ENCODE results near the gene DNAJC6. TPM values are rescaled to one million over a fixed set of nuclear protein-coding genes. Genes with fewer than 3 reads are reported as not detected.
A peak's percentile ranks its signal among the peaks of the same experiment; 100 is the strongest.

Gene DNAJC6
- total and polyA plus RNA-seq, 2 experiments from 2014 or later = 2.5 to 2.8 TPM

DNA sequence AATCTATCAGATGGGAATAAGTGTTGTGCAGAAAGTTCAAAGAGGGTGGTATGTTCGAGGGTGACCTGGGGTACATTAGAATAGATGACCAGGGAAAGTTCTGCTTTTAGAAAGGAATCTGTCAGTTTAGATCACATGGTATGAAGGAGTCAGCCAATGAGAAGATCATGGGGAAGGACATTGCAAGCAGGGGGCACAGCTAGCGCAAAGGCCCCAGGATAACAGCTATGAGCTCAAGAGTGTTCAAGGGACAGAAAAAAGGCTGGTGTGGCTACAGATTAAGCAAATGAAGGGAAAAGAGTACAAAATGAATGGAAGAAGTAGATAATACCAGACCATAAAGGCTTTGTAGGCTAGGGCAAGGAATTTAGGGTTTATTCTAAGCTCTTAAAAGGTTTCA, 119.7 kb downstream of the DNAJC6 start:
- H3F3A ChIP-seq (ENCODE audit: insufficient read depth) = peaks cover 50% of the 10 kb centered on the region
- H4K20me1 ChIP-seq (ENCODE audit: insufficient read depth) = no peaks in the 10 kb centered on the region
- 96% methylated on average over 2 of the region's 2 CpGs for WGBS, 2 experiments (ENCODE audit: low coverage in 1 of 2, low lambda C conversion rate in 2 of 2, missing lambda C conversion rate in 2 of 2)
- peaks cover 72% of the 10 kb centered on the region for H3K79me2 ChIP-seq (ENCODE audit: insufficient read depth)
- no peak overlapping the region for H3K4me2 ChIP-seq (ENCODE audit: unreplicated experiment)
- TF ChIP-seq EZH2 (IDR thresholded peaks at IDR 0.05; ENCODE audit: insufficient read depth, poor library complexity, severe bottlenecking) (no peak), EZH2phosphoT487 (IDR thresholded peaks at IDR 0.05; ENCODE audit: insufficient read depth, low read depth) (no peak)
- in situ Hi-C loops (cut with MboI) = no loop called here
- H3K9ac ChIP-seq = no peak overlapping the region
- H3K36me3 ChIP-seq (ENCODE audit: low read depth) = peaks cover 48% of the 10 kb centered on the region
- H3K27ac ChIP-seq = peak overlapping the region; percentile 93; the same call in 1 of the 2 replicates
- DNase-seq = no peak
- no peak overlapping the region for H2AFZ ChIP-seq
- peaks cover 46% of the 10 kb centered on the region for H3K4me1 ChIP-seq (ENCODE audit: insufficient read depth)
- H3K9me3 ChIP-seq (ENCODE audit: low read depth) = no peaks in the 10 kb centered on the region
- H3K9me2 ChIP-seq (ENCODE audit: insufficient read depth) = no peaks in the 10 kb centered on the region
- no peak overlapping the region for H3K4me3 ChIP-seq
- no peaks in the 10 kb centered on the region for H3K27me3 ChIP-seq (replicated peaks; ENCODE audit: insufficient read depth)

DNA sequence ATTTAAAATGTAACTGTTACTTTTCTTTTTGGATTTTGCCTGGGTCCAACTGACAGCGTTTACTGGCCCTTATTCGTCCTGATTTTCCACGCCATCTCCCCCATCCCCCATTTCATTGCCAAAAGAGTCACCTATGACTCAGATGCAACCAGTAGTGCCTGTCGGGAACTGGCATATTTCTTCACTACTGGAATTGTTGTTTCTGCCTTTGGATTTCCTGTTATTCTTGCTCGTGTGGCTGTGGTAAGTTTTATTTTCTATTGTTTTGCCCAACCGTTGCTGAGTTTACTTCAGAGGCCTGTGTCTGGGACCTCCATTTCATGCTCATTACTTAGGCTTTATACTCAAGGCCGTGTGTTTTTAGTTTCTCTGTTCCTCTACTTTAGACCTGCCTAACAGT, 120.5 kb downstream of the DNAJC6 start:
- no peak for TF ChIP-seq EZH2 (IDR thresholded peaks at IDR 0.05; ENCODE audit: insufficient read depth, poor library complexity, severe bottlenecking)
- no peak for TF ChIP-seq EZH2phosphoT487 (IDR thresholded peaks at IDR 0.05; ENCODE audit: insufficient read depth, low read depth)
- peaks cover 42% of the 10 kb centered on the region for H3K4me1 ChIP-seq (ENCODE audit: insufficient read depth)
- peaks cover 72% of the 10 kb centered on the region for H3K79me2 ChIP-seq (ENCODE audit: insufficient read depth)
- no peaks in the 10 kb centered on the region for H3K9me2 ChIP-seq (ENCODE audit: insufficient read depth)
- H3K4me2 ChIP-seq (ENCODE audit: unreplicated experiment) = peak overlapping the region; percentile 73
- H3K27ac ChIP-seq = peak overlapping the region; percentile 93
- H3K9ac ChIP-seq = peak overlapping the region; percentile 75
- peak overlapping the region; percentile 35; the same call in 1 of the 2 replicates for H2AFZ ChIP-seq
- H3K27me3 ChIP-seq (replicated peaks; ENCODE audit: insufficient read depth) = no peaks in the 10 kb centered on the region
- H4K20me1 ChIP-seq (ENCODE audit: insufficient read depth) = no peaks in the 10 kb centered on the region
- in situ Hi-C loops (cut with MboI) = no loop called here
- H3K36me3 ChIP-seq (ENCODE audit: low read depth) = peaks cover 48% of the 10 kb centered on the region
- peak; percentile 85 for DNase-seq
- H3K4me3 ChIP-seq = peak overlapping the region; percentile 46
- no peaks in the 10 kb centered on the region for H3K9me3 ChIP-seq (ENCODE audit: low read depth)
- 33 to 35% methylated on average over 7 of the region's 7 CpGs for WGBS, 2 experiments (ENCODE audit: low coverage in 1 of 2, low lambda C conversion rate in 2 of 2, missing lambda C conversion rate in 2 of 2)
- peaks cover 43% of the 10 kb centered on the region for H3F3A ChIP-seq (ENCODE audit: insufficient read depth)

DNA sequence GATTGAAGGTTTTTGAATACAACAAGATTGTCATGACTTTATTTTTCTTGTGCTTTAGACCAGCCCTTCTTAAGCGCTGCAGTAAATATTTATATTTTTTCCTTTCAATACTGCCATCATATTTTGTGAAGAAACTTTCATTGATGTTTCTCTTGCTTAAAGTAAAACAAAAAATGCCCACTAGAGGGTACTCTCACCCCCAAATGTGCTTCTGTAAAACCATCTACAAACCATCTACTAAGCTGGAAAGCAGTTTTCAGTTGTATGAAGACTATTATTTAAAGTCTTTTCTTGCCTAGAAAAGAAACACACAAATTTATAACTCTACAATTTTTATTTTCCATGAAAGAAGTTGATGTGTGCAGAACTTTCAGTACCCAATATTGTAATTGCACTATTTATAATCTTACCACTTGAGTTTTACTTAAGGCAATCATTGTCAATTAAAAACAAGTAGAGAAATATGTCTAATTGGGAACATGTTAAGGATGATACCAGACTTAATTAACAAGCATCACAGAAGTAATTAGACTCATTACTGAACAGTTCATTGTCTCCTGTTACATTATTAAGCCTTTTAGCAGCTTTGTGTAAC, 121.9 kb downstream of the DNAJC6 start:
- H3K9me3 ChIP-seq (ENCODE audit: low read depth) = no peaks in the 10 kb centered on the region
- no peaks in the 10 kb centered on the region for H3K27me3 ChIP-seq (replicated peaks; ENCODE audit: insufficient read depth)
- H3K79me2 ChIP-seq (ENCODE audit: insufficient read depth) = peaks cover 61% of the 10 kb centered on the region
- H3K4me2 ChIP-seq (ENCODE audit: unreplicated experiment) = peak overlapping the region; percentile 73
- peak; percentile 70 for DNase-seq
- H3K36me3 ChIP-seq (ENCODE audit: low read depth) = peaks cover 41% of the 10 kb centered on the region
- 38 to 58% methylated on average over 1 of the region's 1 CpG for whole genome bisulfite sequencing, 2 experiments (ENCODE audit: low coverage in 1 of 2, low lambda C conversion rate in 2 of 2, missing lambda C conversion rate in 2 of 2)
- H3K9me2 ChIP-seq (ENCODE audit: insufficient read depth) = no peaks in the 10 kb centered on the region
- no peak overlapping the region for H3K9ac ChIP-seq
- no peak overlapping the region for H3K4me3 ChIP-seq
- TF ChIP-seq EZH2 (IDR thresholded peaks at IDR 0.05; ENCODE audit: insufficient read depth, poor library complexity, severe bottlenecking) (no peak), EZH2phosphoT487 (IDR thresholded peaks at IDR 0.05; ENCODE audit: insufficient read depth, low read depth) (no peak)
- peak overlapping the region; percentile 93 for H3K27ac ChIP-seq
- in situ Hi-C loops (cut with MboI) = no loop called here
- no peaks in the 10 kb centered on the region for H4K20me1 ChIP-seq (ENCODE audit: insufficient read depth)
- H2AFZ ChIP-seq = no peak overlapping the region
- H3K4me1 ChIP-seq (ENCODE audit: insufficient read depth) = peaks cover 37% of the 10 kb centered on the region
- H3F3A ChIP-seq (ENCODE audit: insufficient read depth) = peaks cover 39% of the 10 kb centered on the region

DNA sequence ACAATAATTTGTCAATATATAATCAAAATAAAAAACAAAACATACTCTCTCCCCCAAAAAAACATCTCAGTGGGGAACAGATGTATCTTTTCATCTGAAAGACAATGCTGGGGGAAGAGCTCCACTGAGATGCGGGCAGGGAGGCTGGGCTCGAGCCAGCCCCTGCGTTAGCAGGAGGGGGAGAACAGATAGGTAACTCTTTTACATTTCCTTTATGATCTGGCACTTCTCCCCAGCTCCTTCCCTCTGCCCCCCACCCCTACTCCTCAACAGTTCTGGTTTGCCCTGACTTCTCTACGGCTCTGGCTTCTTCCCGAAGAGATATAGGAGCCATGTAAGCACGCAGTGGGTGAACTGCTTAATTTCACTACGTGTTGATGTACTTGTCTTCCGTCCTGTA, 123.6 kb downstream of the DNAJC6 start:
- no peak for TF ChIP-seq EZH2phosphoT487 (IDR thresholded peaks at IDR 0.05; ENCODE audit: insufficient read depth, low read depth)
- H3K4me3 ChIP-seq = no peak overlapping the region
- peaks cover 44% of the 10 kb centered on the region for H3K79me2 ChIP-seq (ENCODE audit: insufficient read depth)
- H3K27ac ChIP-seq = no peak overlapping the region
- no peaks in the 10 kb centered on the region for H3K9me3 ChIP-seq (ENCODE audit: low read depth)
- H3K4me1 ChIP-seq (ENCODE audit: insufficient read depth) = peaks cover 37% of the 10 kb centered on the region
- H2AFZ ChIP-seq = no peak overlapping the region
- 85 to 86% methylated on average over 8 of the region's 8 CpGs for WGBS, 2 experiments (ENCODE audit: low coverage in 1 of 2, low lambda C conversion rate in 2 of 2, missing lambda C conversion rate in 2 of 2)
- H3K27me3 ChIP-seq (replicated peaks; ENCODE audit: insufficient read depth) = no peaks in the 10 kb centered on the region
- in situ Hi-C loops (cut with MboI) = no loop called here
- peaks cover 34% of the 10 kb centered on the region for H3F3A ChIP-seq (ENCODE audit: insufficient read depth)
- H3K36me3 ChIP-seq (ENCODE audit: low read depth) = peaks cover 33% of the 10 kb centered on the region; the same call in 1 of the 2 replicates
- no peaks in the 10 kb centered on the region for H4K20me1 ChIP-seq (ENCODE audit: insufficient read depth)
- DNase-seq = no peak
- H3K4me2 ChIP-seq (ENCODE audit: unreplicated experiment) = no peak overlapping the region
- H3K9ac ChIP-seq = no peak overlapping the region
- no peaks in the 10 kb centered on the region for H3K9me2 ChIP-seq (ENCODE audit: insufficient read depth)
